Measurements from ENCODE around the gene PTPRM. TPM values are rescaled to one million over a fixed set of nuclear protein-coding genes. Genes with fewer than 3 reads are reported as not detected.

Gene PTPRM
- total RNA-seq, 1 experiment from 2014 or later = 11.1 TPM

GRCh38 chr18:8208716-8209115 lies 641.6 kb downstream of the PTPRM start:
- ChIA-PET POLR2A (no interaction called here), CTCF (interaction anchor here (0.6 kb wide), 1 partner anchor 212 kb away, joined by 3 read pairs; no protein-coding TSS in a partner anchor)
- Mint-ChIP-seq H3K9me3 (peaks cover 8% of the 10 kb centered on the region; the same call in 1 of the 2 replicates), H3K36me3 (no peaks in the 10 kb centered on the region), H3K27me3 (ENCODE audit: low read depth) (no peaks in the 10 kb centered on the region; the same call in 1 of the 2 replicates), H3K4me3 (no peak overlapping the region), H3K27ac (no peak overlapping the region), H3K4me1 (0 out of 2 replicates have a peak, but pooled peaks cover 3% of the 10 kb centered on the region)
- ATAC-seq (peak; percentile 76), DNase-seq (ENCODE audit: low spot score) (no peak)
- TF ChIP-seq ZBTB43 (CRISPR knock-in tag; IDR thresholded peaks at IDR 0.05) (no peak), ZNF263 (CRISPR knock-in tag; IDR thresholded peaks at IDR 0.05; ENCODE audit: low read depth) (no peak), GRHL2 (CRISPR knock-in tag; IDR thresholded peaks at IDR 0.05; ENCODE audit: insufficient replicate concordance, severe bottlenecking) (no peak), ZNF121 (CRISPR knock-in tag; IDR thresholded peaks at IDR 0.05) (no peak), SMAD4 (CRISPR knock-in tag; IDR thresholded peaks at IDR 0.05) (no peak), ZNF396 (CRISPR knock-in tag; IDR thresholded peaks at IDR 0.05; ENCODE audit: borderline replicate concordance) (no peak), GABPB1 (CRISPR knock-in tag; IDR thresholded peaks at IDR 0.05) (no peak), GTF2I (CRISPR knock-in tag; conservative IDR thresholded peaks at IDR 0.05) (no peak), ERG (CRISPR knock-in tag; IDR thresholded peaks at IDR 0.05) (no peak), USF2 (CRISPR knock-in tag; IDR thresholded peaks at IDR 0.05) (no peak)

GRCh38 chr18:8212896-8213780 lies 646.0 kb downstream of the PTPRM start:
- POLR2A ChIA-PET = no interaction called here
- DNase-seq (ENCODE audit: low spot score) = no peak

GRCh38 chr18:8215741-8216140 lies 648.6 kb downstream of the PTPRM start:
- H3K4me3 Mint-ChIP-seq = no peak overlapping the region
- H3K4me1 Mint-ChIP-seq = peaks cover 49% of the 10 kb centered on the region
- peak overlapping the region; percentile 8; the same call in 1 of the 2 replicates for H3K27ac Mint-ChIP-seq
- no peak for DNase-seq (ENCODE audit: low spot score)
- peaks cover 33% of the 10 kb centered on the region for H3K27me3 Mint-ChIP-seq (ENCODE audit: low read depth)
- H3K36me3 Mint-ChIP-seq = no peaks in the 10 kb centered on the region
- CTCF ChIA-PET = interaction anchor here (0.7 to 1.3 kb wide), 4 partner anchors 17 to 921 kb away, joined by 3 to 4 read pairs (median 3); no protein-coding TSS in a partner anchor
- ATAC-seq = peak; percentile 79
- peaks cover 4% of the 10 kb centered on the region; the same call in 1 of the 2 replicates for H3K9me3 Mint-ChIP-seq
- TF ChIP-seq HMGA2 (CRISPR knock-in tag; IDR thresholded peaks at IDR 0.05) (no peak), TEAD1 (CRISPR knock-in tag; IDR thresholded peaks at IDR 0.05) (no peak), GABPB1 (CRISPR knock-in tag; IDR thresholded peaks at IDR 0.05) (no peak), ZNF423 (CRISPR knock-in tag; IDR thresholded peaks at IDR 0.05) (no peak), ATF2 (CRISPR knock-in tag; IDR thresholded peaks at IDR 0.05; ENCODE audit: borderline replicate concordance, low read depth) (no peak), ZNF317 (CRISPR knock-in tag; IDR thresholded peaks at IDR 0.05; ENCODE audit: borderline replicate concordance, low read depth) (no peak), GTF2I (CRISPR knock-in tag; conservative IDR thresholded peaks at IDR 0.05) (no peak), AFF4 (CRISPR knock-in tag; IDR thresholded peaks at IDR 0.05; ENCODE audit: borderline replicate concordance) (no peak), CREM (CRISPR knock-in tag; IDR thresholded peaks at IDR 0.05) (no peak), FOXP1 (CRISPR knock-in tag; IDR thresholded peaks at IDR 0.05; ENCODE audit: borderline replicate concordance) (no peak)
- POLR2A ChIA-PET = no interaction called here

More at GRCh38 chr18:8212896-8213780, 646.0 kb downstream of the PTPRM start:
- ATAC-seq = no peak
- no peak for TF ChIP-seq ESRRA (CRISPR knock-in tag; IDR thresholded peaks at IDR 0.05; ENCODE audit: borderline replicate concordance)
- TF ChIP-seq CBFB (CRISPR knock-in tag; IDR thresholded peaks at IDR 0.05; ENCODE audit: low read depth) = no peak
- TF ChIP-seq TCF7 (CRISPR knock-in tag; IDR thresholded peaks at IDR 0.05; ENCODE audit: low read depth) = no peak
- no peak for TF ChIP-seq GTF2I (CRISPR knock-in tag; conservative IDR thresholded peaks at IDR 0.05)
- no peak for TF ChIP-seq ZNF121 (CRISPR knock-in tag; IDR thresholded peaks at IDR 0.05)
- no peak for TF ChIP-seq MYBL2 (CRISPR knock-in tag; IDR thresholded peaks at IDR 0.05)
- TF ChIP-seq FOXP1 (CRISPR knock-in tag; IDR thresholded peaks at IDR 0.05; ENCODE audit: borderline replicate concordance) = no peak
- no peak for TF ChIP-seq ZNF396 (CRISPR knock-in tag; IDR thresholded peaks at IDR 0.05; ENCODE audit: borderline replicate concordance)
- Mint-ChIP-seq H3K36me3 (no peaks in the 10 kb centered on the region), H3K9me3 (peaks cover 8% of the 10 kb centered on the region; the same call in 1 of the 2 replicates), H3K27ac (no peak overlapping the region), H3K27me3 (ENCODE audit: low read depth) (peaks cover 12% of the 10 kb centered on the region), H3K4me1 (peaks cover 31% of the 10 kb centered on the region), H3K4me3 (no peak overlapping the region)
- CTCF ChIA-PET = no interaction called here
